ENCODE measurements around the gene OPA1.
A peak's percentile ranks its signal among the peaks of the same experiment; 100 is the strongest.

OPA1 gene

GRCh38 chr3:193744048-193744821 lies 151.2 kb downstream of the OPA1 start:
- peak; percentile 13 for DNase-seq

GRCh38 chr3:193744822-193745684 lies 152.0 kb downstream of the OPA1 start:
- DNase-seq = no peak

- no peak for DNase-seq
These were observed 153.8 kb downstream of the OPA1 start for GRCh38 chr3:193746832-193747231.
